ENCODE measurements around the gene AGAP5.
"Not testable (repeated sequence)": the region's sequence is repeated elsewhere in the genome, so short reads cannot be mapped to it uniquely, and the experiment has no call there.

DNA sequence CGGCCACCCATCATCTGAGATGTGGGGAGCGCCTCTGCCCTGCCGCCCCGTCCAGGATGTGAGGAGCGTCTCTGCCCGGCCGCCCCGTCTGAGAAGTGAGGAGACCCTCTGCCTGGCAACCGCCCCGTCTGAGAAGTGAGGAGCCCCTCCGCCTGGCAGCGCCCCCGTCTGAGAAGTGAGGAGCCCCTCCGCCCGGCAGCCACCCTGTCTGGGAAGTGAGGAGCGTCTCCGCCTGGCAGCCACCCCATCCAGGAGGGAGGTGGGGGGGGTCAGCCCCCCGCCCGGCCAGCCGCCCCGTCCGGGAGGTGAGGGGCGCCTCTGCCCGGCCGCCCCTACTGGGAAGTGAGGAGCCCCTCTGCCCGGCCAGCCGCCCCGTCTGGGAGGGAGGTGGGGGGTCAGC lies 8.3 kb downstream of the AGAP5 start:
- TF ChIP-seq POLR2A (IDR thresholded peaks at IDR 0.05) = not testable (repeated sequence)
- TF ChIP-seq, protein P1, sequence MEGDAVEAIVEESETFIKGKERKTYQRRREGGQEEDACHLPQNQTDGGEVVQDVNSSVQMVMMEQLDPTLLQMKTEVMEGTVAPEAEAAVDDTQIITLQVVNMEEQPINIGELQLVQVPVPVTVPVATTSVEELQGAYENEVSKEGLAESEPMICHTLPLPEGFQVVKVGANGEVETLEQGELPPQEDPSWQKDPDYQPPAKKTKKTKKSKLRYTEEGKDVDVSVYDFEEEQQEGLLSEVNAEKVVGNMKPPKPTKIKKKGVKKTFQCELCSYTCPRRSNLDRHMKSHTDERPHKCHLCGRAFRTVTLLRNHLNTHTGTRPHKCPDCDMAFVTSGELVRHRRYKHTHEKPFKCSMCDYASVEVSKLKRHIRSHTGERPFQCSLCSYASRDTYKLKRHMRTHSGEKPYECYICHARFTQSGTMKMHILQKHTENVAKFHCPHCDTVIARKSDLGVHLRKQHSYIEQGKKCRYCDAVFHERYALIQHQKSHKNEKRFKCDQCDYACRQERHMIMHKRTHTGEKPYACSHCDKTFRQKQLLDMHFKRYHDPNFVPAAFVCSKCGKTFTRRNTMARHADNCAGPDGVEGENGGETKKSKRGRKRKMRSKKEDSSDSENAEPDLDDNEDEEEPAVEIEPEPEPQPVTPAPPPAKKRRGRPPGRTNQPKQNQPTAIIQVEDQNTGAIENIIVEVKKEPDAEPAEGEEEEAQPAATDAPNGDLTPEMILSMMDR (IDR thresholded peaks at IDR 0.05) = not testable (repeated sequence)

All from heart left ventricle (tissue), 13 donors.